Amniotic stem cell (primary cell): ENCODE results near the gene TRIP12.
A peak's percentile ranks its signal among the peaks of the same experiment; 100 is the strongest.
"Not testable (repeated sequence)": the region's sequence is repeated elsewhere in the genome, so short reads cannot be mapped to it uniquely, and the experiment has no call there.

Experiments used
- DNase-seq: peaks from one replicate; lab custom pipeline; 2025; lab: John Stamatoyannopoulos, UW

Gene TRIP12

GRCh38 chr2:229921892-229922448, at the start of gene TRIP12:
TRIP12 (minus strand) TSS chr2:229922009; CDS start chr2:229880079, 41,930 bp downstream.
- DNase-seq = peak; percentile 94

DNA sequence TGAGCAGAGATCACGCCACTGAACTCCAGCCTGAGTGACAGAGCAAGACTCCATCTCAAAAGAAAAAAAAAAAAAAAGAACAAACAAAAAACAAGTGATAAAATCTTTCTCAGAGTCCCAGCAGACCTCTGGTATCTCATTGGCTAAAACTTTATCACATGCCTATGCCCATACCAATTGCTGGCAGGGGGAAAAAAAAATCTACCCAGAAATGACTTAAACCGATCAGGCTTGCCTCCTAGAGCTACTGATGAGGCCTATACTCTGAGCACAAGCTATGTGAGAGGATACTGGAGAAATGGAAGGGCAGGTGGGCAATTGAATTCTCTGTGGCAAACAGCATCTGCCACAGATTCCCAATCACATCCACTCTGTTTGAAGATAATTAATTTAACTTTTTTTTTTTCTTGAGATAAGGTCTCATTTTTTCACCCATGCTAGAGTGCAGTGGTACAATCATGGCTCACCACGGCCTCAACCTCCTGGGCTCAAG, 49.5 kb upstream of the TRIP12 start:
- DNase-seq = no peak

- no peak for DNase-seq
Observed at GRCh38 chr2:229970406-229970805, 48.6 kb upstream of the TRIP12 start.

DNA sequence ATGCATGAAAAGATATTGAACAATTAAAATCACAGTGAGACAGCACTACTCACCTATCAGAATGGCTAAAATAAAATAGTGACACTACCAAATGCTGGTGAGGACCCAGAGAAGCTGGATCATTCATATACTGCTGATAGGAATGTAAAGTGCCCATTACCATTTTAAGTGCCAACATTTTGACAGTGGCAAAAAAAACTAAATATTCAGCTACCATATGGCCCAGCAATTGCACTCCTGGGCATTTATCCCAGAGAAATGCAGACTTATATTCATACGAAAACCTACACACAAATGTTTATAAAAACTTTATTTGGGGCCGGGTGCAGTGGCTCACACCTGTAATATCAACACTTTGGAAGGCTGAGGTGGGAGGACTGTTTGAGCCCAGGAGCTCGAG, 48.1 kb upstream of the TRIP12 start:
- DNase-seq = no peak

- not testable (repeated sequence) for DNase-seq
Observed at GRCh38 chr2:229963596-229963995, 41.8 kb upstream of the TRIP12 start.

DNA sequence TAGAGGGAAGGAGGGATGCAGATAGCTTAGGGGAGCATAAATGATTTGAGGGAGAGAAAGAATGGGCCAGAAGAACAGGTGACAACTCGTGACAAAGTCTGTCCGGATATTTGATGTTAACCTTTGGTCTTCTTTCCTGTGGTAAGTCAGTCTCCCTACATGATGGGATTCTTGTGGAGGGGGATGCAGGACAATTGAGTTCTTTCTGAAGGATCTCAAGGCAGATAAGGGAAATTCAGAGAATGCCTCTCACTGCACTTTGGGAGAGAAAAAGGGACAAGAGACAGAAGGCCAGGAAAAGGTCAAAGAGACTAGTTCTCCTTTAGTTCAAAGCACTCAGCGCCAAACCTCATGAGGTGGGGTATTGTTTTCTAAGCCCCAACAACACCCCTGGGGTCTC, 34.7 kb upstream of the TRIP12 start:
- DNase-seq = no peak

DNA sequence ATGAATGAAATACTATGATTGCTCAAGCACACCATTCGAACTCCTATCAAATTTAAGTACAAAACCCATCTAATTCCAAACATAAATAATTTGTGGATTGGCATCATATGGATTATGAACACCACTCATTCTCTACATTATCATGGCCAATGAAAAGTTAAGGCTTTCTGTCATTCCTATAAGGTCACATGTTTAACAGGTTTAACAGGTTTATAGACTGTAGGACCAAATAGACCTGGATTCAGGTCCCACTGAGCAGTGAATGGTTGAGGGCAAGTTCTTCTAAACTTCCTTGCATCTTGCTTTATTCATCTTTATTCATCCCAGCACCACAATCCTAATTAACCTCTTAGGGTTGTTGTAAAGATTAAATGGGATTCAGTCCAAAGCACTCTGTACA, 33.9 kb upstream of the TRIP12 start:
- no peak for DNase-seq

- no peak for DNase-seq
Observed at GRCh38 chr2:229952256-229952835, 30.5 kb upstream of the TRIP12 start.

- DNase-seq = no peak
Observed at GRCh38 chr2:229947544-229947943, 25.7 kb upstream of the TRIP12 start.

- no peak for DNase-seq
Observed at GRCh38 chr2:229945975-229946374, 24.2 kb upstream of the TRIP12 start.

- DNase-seq = no peak
Observed at GRCh38 chr2:229943770-229944449, 22.1 kb upstream of the TRIP12 start.

DNA sequence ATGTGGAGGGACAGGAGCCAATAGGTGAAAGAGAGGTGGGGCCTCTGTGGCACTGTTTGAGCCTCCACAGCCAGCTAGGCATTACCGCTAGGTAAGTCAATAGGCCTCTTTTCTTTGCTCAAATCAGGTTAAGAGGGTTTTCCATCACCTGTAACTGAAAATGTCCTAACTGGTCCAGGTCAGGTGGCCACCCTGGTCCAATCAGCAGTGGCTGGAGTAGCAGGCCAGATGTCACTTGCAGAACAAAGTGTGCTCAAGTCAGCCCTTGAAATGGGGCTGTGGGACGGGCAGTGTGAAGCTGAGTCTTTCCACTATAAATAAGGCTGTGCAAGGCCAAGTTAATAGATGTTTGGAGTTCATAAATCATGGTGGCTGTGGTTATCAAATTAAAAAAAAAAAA, 21.4 kb upstream of the TRIP12 start:
- no peak for DNase-seq

DNA sequence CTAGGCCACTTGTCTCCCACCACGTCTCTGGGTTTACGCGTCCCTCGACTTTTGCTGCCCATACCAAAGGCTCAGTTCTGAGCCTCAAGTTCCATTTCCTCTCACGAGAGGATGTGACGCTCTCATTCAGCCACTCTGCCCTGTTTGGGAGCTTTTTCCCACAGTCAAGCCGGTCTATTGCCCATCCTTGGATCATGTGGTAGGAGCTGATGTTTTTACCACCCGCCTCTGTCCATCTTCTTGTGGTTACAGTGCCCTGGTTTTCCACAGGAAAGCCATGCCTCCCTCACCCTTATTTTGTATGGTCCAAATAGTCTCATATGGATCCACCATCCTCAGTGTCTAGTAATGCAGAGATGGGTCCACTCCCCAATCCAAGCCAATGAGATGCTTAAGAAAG, 20.9 kb upstream of the TRIP12 start:
- DNase-seq = no peak

DNA sequence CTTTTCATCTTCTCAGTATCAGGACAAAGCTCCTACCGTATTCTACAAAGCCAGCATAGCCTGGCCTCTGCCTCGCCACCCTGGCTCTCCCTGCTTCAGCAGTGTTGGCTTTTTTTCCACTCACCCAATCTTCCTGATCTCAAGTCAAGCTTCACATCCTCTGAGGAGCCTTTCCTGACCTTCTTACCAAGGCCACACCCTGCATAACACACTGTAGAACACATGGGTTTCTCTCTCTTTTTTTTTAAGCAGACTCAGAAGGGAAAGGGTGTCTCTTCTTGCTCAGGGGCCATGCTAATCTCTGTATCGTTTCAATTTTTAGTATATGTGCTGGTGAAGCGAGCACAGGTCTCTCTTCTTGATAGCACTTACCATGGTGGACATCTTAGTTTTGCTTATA, 15.7 kb upstream of the TRIP12 start:
- no peak for DNase-seq

DNA sequence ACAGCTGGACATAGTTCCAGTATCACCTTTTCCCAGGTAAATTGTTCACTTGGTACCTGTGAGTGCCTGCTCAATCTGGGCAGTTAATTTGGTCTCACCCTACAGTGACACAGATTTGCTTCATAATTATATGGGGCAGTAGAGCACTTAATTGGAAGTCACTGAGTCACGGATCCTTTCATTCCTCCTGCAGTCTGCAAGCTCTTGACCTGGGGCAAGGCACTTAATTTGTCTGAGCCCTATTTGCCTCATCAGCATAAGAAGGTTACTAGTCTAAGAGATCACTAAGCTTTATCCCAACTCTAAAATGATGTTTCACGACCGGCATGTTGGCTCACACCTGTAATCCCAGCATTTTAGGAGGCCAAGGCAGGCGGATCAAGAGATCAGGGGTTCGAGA, 9.4 kb upstream of the TRIP12 start:
- DNase-seq = no peak

- no peak for DNase-seq
Observed at GRCh38 chr2:229930656-229931055, 8.8 kb upstream of the TRIP12 start.

DNA sequence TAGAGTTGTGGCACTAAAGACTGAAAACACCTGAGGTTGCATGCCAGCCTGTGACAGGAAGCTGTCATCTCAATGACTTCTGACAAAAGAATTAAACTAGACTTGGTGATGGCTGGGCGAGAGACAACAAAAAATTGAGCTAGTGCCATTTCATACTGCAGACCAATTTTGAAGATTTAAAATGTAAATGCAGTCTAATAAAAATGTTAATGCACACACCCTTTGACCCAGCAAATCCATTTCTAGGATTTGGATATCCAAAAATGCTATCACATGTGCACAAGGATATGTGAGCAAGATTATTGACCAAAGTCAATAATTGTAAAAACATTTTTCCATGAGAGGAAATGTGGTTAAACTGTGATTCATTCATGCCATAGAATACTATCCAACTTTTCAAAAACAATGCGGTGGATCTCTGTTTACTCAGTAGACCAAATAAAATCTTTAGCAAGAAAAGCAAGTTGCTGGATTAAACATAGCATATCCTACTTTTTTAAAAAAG, 6.1 kb upstream of the TRIP12 start:
- peak; percentile 21 for DNase-seq

DNA sequence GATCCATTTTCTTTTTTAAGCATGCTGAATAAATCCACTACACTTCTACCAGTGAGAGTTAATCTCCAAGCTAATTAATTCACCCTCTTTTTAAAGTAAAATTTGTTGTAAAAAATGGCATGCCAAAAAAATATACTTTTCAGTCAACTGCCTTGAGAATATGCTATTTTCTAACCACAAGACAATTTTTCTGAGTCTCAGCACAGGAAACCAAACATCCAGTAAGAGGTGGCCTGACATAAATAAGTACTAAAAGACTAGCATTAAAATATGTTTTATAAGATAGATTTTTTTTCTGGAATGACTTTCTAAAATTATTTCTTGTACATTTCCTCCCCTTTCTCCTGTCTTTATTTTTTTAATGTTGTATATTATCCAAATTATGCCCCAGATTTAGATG, 3.4 kb upstream of the TRIP12 start:
- DNase-seq = no peak

GRCh38 chr2:229924541-229924940, 2.7 kb upstream of the TRIP12 start:
- DNase-seq = not testable (repeated sequence)

- peak; percentile 91 for DNase-seq
Observed at GRCh38 chr2:229922449-229923386, 909 bp upstream of the TRIP12 start, which contains the start of gene FBXO36. FBXO36 (plus strand) TSS chr2:229922503; CDS start chr2:229922514, 11 bp downstream.

- DNase-seq = peak; percentile 47
Observed at GRCh38 chr2:229921101-229921891, 513 bp downstream of the TRIP12 start.
